OCI-LY3 (cell line): ENCODE data around the gene INTS4.

Experiments
- H2AFZ ChIP-seq: fragments of 200-600, 300-600 bp; shearing (Covaris generic); 2 replicates; pipeline ENCODE4 v1.6.0; 2014; ENCODE audit warnings: antibody characterized with exemption, low read depth, low read length
- H3K27ac ChIP-seq: fragments of 200-600, 300-600 bp; sonication (generic); 2 replicates; pipeline ENCODE4 v1.5.1; 2014; ENCODE audit warnings: mild to moderate bottlenecking, low read length, moderate library complexity, mixed read lengths
- H3K27me3 ChIP-seq: fragments of 200-600, 300-600 bp; sonication (generic); 2 replicates; pipeline ENCODE4 v1.6.1; 2014; ENCODE audit warnings: low read depth, low read length, mixed read lengths
- H3K36me3 ChIP-seq: fragments of 200-600, 300-600 bp; sonication (generic); replicated peaks from 2 replicates; pipeline ENCODE3; 2014; ENCODE audit warnings: low read depth, low read length, mixed read lengths
- H3K4me1 ChIP-seq: fragments of 300-600, 200-600 bp; sonication (generic); 2 replicates; pipeline ENCODE4 v1.6.1; 2014; ENCODE audit warnings: low read length, mixed read lengths
- H3K4me2 ChIP-seq: fragments of 200-600, 300-600 bp; sonication (generic); 2 replicates; pipeline ENCODE4 v1.6.1; 2014; ENCODE audit warnings: low read length, mixed read lengths
- H3K4me3 ChIP-seq: fragments of 300-600, 200-600 bp; sonication (generic); 2 replicates; pipeline ENCODE4 v1.5.1; 2014; ENCODE audit warnings: antibody characterized with exemption, mild to moderate bottlenecking, low read length, moderate library complexity
- H3K79me2 ChIP-seq: fragments of 300-600, 200-600 bp; shearing (Covaris generic); 2 replicates; pipeline ENCODE4 v1.6.1; 2014; ENCODE audit warnings: mild to moderate bottlenecking, low read length, mixed read lengths
- H3K9ac ChIP-seq: fragments of 300-600, 200-600 bp; shearing (Covaris generic); 2 replicates; pipeline ENCODE4 v1.6.0; 2014; ENCODE audit warnings: mild to moderate bottlenecking, low read length, moderate library complexity
- H3K9me3 ChIP-seq: fragments of 200-600, 300-600 bp; shearing (Covaris generic); 2 replicates; pipeline ENCODE4 v1.6.1; 2014; ENCODE audit warnings: low read length, mixed read lengths; ENCODE audit not compliant: insufficient read depth
- H4K20me1 ChIP-seq: fragments of 200-600, 300-600 bp; sonication (generic); 2 replicates; pipeline ENCODE4 v1.6.1; 2016; ENCODE audit warnings: low read length, mixed read lengths; ENCODE audit not compliant: insufficient read depth
- EZH2phosphoT487 ChIP-seq: fragments of 200-600 bp; shearing (Covaris generic); IDR thresholded peaks from 2 replicates; pipeline ENCODE4 v1.6.1; 2018; ENCODE audit warnings: antibody characterized with exemption, mixed run types, low read depth
- TF ChIP-seq, protein P1 (sequence below): fragments of 200-600, 300-600 bp; sonication (generic); IDR thresholded peaks from 2 replicates; pipeline ENCODE4 v1.5.1; 2014; ENCODE audit warnings: antibody characterized with exemption, low read length, low read depth

INTS4 gene

DNA sequence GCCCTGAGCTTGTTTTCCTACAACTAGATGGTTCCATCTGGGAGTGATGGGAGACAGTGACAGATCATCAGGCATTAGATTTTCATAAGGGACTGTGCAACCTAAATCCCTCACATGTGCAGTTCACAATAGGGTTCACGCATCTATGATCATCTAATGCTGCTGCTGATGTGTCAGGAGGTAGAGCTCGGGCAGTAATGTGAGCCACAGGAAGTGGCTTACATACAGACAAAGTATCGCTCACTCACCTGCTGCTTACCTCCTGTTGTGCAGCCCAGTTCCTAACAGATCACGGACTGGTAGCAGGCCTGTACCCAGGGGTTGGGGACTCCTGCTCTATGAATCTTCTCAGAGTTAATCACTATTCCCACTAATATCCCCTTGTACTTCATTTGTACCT lies 161.2 kb downstream of the INTS4 start:
- Histone ChIP-seq H3K9ac (no peak overlapping the region), H3K4me3 (no peak overlapping the region), H3K27ac (no peak overlapping the region), H3K36me3 (no peaks in the 10 kb centered on the region), H3K4me2 (no peak overlapping the region), H3K79me2 (no peaks in the 10 kb centered on the region), H2AFZ (no peak overlapping the region), H3K4me1 (no peaks in the 10 kb centered on the region), H3K9me3 (no peaks in the 10 kb centered on the region), H4K20me1 (no peaks in the 10 kb centered on the region), H3K27me3 (no peaks in the 10 kb centered on the region)
- TF ChIP-seq, protein P1, sequence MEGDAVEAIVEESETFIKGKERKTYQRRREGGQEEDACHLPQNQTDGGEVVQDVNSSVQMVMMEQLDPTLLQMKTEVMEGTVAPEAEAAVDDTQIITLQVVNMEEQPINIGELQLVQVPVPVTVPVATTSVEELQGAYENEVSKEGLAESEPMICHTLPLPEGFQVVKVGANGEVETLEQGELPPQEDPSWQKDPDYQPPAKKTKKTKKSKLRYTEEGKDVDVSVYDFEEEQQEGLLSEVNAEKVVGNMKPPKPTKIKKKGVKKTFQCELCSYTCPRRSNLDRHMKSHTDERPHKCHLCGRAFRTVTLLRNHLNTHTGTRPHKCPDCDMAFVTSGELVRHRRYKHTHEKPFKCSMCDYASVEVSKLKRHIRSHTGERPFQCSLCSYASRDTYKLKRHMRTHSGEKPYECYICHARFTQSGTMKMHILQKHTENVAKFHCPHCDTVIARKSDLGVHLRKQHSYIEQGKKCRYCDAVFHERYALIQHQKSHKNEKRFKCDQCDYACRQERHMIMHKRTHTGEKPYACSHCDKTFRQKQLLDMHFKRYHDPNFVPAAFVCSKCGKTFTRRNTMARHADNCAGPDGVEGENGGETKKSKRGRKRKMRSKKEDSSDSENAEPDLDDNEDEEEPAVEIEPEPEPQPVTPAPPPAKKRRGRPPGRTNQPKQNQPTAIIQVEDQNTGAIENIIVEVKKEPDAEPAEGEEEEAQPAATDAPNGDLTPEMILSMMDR, result no peak
- TF ChIP-seq EZH2phosphoT487, result no peak

GRCh38 chr11:77828926-77829325 lies 165.5 kb downstream of the INTS4 start:
- Histone ChIP-seq H3K4me2 (no peak overlapping the region), H3K9me3 (no peaks in the 10 kb centered on the region), H3K4me3 (no peak overlapping the region), H3K4me1 (no peaks in the 10 kb centered on the region), H2AFZ (no peak overlapping the region), H3K27ac (no peak overlapping the region), H3K79me2 (no peaks in the 10 kb centered on the region), H3K36me3 (no peaks in the 10 kb centered on the region), H3K27me3 (no peaks in the 10 kb centered on the region), H4K20me1 (no peaks in the 10 kb centered on the region), H3K9ac (no peak overlapping the region)
- no peak for TF ChIP-seq EZH2phosphoT487
- TF ChIP-seq, protein P1, result no peak
